ENCODE measurements around the gene FZD10.

FZD10 gene

GRCh38 chr12:130184404-130185090 is 22.3 kb downstream of the FZD10 start:
- DNase-seq, result no peak

GRCh38 chr12:130185455-130186391 is 23.5 kb downstream of the FZD10 start:
- DNase-seq, result no peak

DNA sequence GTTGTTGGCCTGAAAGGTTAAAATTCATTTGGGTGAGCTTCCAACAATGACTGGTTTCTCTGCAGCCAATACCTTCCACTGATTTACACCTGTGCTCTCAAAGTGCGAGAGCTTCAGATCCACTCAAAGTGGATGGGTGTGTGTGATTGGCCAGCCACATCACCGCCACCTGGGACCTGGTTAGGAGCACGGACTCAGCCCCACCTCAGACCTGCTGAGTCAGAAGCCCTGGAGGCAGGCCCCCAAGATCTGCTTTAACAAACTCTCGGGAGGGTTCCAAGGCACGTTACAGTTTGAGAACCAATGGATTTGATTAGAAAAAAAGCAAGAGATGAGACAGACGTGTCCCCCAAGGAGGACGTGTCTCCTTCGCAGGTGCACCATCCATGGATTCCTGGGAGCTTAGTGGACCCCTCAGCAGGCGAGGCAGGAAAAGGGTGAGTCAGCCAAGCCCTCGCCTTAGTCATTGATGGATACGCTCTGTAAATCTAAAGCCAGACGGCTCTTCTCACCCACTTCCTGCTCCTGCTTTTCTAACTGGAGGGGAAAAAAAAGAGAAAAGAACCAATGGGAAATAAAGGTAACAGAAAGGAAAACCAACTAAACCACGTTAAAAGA is 24.5 kb downstream of the FZD10 start:
- no peak for DNase-seq

- DNase-seq, result no peak
These were observed 30.5 kb downstream of the FZD10 start for GRCh38 chr12:130192642-130193345.

DNA sequence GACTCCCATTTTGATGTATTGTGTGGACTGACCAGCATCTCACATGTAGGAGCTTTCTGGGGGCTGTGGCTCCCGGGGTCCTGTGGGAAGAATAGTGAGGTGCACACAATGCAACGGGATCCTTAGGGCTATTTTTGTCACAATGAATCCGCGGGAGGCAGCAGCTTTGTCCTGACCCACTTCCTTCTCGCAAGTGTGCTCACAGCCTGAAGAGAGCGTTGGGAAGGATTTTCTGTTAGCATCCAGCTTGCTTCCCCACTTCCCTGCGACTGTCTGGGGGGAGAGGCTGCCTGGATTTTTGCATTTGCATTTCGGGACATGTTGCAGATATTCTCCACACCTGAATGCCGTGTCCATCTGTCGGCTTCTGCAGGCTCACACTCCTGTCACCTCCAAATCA is 31.9 kb downstream of the FZD10 start:
- DNase-seq, result no peak

- no peak for DNase-seq
These were observed 33.1 kb downstream of the FZD10 start for GRCh38 chr12:130195369-130195768.

GRCh38 chr12:130195776-130196175 is 33.5 kb downstream of the FZD10 start:
- DNase-seq, result no peak

GRCh38 chr12:130196827-130197226 is 34.6 kb downstream of the FZD10 start:
- no peak for DNase-seq

- no peak for DNase-seq
These were observed 35.9 kb downstream of the FZD10 start for GRCh38 chr12:130198026-130198662.

DNA sequence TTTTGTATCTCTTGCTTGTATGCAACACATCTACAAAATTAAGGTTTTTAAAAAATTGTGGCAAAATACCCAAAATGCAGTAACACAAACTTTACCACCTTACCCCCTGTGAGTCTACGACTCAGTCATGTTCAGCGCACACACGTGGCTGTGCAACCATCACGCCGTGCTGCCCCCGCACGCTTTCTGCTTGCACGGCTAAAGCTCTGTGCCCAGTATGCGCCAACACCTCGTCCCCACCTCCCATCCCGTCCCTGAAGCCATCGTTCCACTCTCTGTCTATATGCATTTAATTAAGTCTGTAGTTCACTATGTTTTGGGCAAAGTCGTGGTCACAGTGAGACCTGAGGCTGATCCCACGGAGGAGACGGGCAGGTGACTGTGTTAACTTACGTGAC is 36.4 kb downstream of the FZD10 start:
- DNase-seq, result no peak

- no peak for DNase-seq
These were observed 37.5 kb downstream of the FZD10 start for GRCh38 chr12:130199581-130200390.

DNA sequence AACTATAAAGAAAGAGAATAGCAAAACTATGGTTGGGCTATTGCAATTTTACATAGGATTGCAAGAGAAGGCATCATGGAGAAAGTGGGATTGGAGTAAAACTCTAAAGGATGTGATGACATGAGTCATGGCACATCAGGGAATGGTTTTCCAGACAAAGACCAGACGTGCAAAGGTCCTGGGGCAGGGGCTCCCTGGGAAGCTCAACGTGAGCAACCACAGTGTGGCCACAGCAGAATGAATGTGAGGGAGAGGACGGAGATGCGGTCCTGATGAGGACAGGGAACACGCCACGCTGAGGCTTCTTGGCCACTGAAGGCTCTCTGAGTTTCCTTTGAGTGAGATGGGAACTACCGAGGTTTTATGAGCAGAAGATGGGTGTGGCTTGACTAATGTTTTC is 38.2 kb downstream of the FZD10 start:
- DNase-seq, result no peak

- no peak for DNase-seq
These were observed 38.8 kb downstream of the FZD10 start for GRCh38 chr12:130201037-130201436.

DNA sequence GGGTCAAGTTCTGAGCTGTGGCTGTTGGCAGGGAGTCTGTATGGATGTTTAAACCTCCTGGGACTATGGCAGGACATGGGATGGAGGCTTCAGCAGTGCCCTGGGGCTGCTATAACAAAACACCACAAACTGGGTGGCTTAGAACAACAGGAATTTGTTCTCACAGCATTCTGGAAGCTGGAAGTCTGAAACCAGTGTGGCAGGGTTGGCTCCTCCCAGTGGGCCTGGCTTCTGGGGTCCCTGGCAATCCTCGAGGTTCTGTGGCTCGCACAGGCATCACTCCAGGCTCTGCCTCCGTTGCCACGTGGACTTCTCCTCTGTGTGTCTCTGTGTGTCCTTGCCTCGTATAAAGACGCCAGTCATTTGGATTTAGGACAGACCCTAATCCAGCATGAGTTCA is 39.9 kb downstream of the FZD10 start:
- DNase-seq, result no peak

DNA sequence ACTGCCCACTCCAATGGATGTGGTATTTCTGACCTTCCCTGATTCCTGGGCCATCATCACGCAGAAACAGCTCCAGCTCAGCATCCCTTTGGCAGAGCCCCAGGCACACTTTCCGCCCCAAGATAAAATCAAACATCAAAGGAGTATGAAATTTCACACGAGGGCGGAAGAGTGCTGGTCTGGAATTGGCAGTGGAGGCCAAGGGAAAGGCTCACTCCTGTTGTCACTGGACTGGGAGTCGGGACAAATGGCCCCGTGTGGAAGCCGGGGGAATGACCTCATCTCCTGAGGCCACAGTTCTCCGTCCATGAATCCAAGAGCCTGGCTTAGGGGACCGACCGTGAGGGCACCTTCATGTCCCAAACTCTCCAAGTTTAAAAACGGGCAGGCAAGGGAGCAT is 40.9 kb downstream of the FZD10 start:
- DNase-seq, result no peak

DNA sequence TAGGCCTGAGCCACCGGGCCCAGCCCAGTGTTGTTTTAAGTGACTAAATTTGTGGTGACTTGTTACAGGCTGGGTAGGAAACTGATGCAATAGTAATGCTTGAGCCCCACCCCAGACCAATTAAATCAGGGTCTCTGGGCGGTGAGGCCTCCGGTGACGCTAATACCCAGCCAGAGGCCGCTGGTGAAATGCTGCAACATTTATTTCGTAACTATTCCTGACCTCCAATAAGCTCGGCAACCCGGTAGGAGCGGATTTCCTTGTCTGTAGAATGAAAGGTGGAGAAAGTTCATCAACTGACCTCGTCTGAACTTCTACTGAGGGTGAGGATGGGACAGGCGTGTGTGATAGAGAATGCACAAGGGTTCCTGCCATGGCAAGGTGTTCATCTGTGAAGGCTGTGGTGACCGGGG is 42.3 kb downstream of the FZD10 start:
- no peak for DNase-seq

DNA sequence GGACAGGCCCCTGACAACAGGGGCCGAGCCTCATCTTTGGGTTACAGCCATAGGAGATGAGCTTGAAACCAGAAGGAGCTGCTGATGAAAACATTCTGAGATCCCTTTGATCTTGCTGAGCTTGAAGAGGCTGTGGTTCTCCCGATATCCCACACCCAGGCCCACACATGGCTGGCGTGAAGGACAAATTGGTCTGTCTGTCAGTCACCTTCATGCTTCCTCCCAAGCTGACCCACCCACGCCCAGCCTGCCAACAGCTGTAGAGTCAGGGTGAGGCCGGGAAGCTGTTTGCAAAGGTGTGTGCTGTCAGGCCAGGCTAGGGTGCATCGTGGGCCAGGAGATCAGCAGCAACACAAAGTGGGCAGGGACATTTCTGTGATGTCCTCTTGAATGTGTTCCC is 43.2 kb downstream of the FZD10 start:
- no peak for DNase-seq

DNA sequence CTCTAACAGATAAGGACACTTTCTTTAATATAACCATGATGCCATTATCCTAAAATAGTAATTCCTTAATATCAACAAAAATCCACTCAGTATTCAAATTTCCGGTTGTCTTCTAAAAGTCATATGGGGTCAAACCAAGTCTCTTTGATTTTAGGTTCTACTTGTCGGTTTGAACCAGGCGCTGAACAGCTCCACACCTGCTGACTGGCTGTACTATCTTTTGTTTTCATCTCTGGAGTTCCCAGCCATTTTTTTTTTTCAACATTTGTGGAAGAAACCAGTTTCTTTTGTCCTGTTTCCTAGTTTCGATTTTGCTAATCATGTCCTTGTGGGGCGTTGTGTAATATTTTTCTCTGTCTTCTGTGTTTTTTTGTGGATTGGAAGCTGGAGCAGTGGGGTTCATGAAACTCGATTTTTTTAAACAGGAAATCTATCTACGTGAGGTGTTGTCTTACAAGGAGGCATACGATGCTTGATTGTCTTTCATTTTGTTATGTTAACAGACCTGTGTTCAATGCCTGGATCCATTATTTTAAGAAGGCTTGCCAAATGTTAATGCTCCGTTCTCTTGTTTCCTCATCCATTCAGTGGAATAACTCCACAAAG is 50.2 kb downstream of the FZD10 start:
- DNase-seq, result no peak

GRCh38 chr12:130213249-130213648 is 51.0 kb downstream of the FZD10 start:
- no peak for DNase-seq

GRCh38 chr12:130214686-130215395 is 52.6 kb downstream of the FZD10 start:
- no peak for DNase-seq

Measured in suppressor macrophage treated with lipopolysaccharide for 1 hour (primary cell).